GM23338 (cell line): Measurements from ENCODE around the gene NKD1.

Source experiments
- CREB1 ChIP-seq: fragments of 250-450 bp; sonication (Bioruptor Pico); IDR thresholded peaks from 2 replicates; pipeline ENCODE4 v1.5.0; 2020; ENCODE audit warnings: low read depth, mild to moderate bottlenecking, moderate library complexity
- CTCF ChIP-seq, 2 experiments: fragments of 200-600 bp in 1 of 2; sonication (generic) in 1 of 2; conservative IDR thresholded peaks; 2 replicates each; pipeline versions ENCODE4 v1.5.1 to v1.6.1; 2016 to 2017; ENCODE audit warnings: antibody characterized with exemption in 2 of 2, low read depth in 2 of 2, mild to moderate bottlenecking in 2 of 2, moderate library complexity in 1 of 2
- EZH2 ChIP-seq: fragments of 200-600 bp; sonication (generic); IDR thresholded peaks from one replicate; pipeline ENCODE4 v1.8.0; 2017; ENCODE audit warnings: antibody characterized with exemption, mild to moderate bottlenecking, low read depth; ENCODE audit not compliant: unreplicated experiment
- EZH2phosphoT487 ChIP-seq: fragments of 200-600 bp; sonication (generic); IDR thresholded peaks from one replicate; pipeline ENCODE4 v1.8.1; 2018; ENCODE audit warnings: antibody characterized with exemption; ENCODE audit not compliant: unreplicated experiment
- JUNB ChIP-seq: IDR thresholded peaks from one replicate; pipeline ENCODE4 v1.6.1; 2016; ENCODE audit warnings: antibody characterized with exemption; ENCODE audit not compliant: unreplicated experiment
- NANOG ChIP-seq: IDR thresholded peaks from 2 replicates; pipeline ENCODE4 v1.6.1; 2016; ENCODE audit warnings: antibody characterized with exemption, borderline replicate concordance
- POLR2AphosphoS5 ChIP-seq: IDR thresholded peaks from 2 replicates; pipeline ENCODE4 v1.6.1; 2016; ENCODE audit warnings: antibody characterized with exemption, low read depth
- REST ChIP-seq: IDR thresholded peaks from one replicate; pipeline ENCODE4 v1.6.1; 2018; ENCODE audit warnings: antibody characterized with exemption; ENCODE audit not compliant: unreplicated experiment

- TF ChIP-seq CTCF (conservative IDR thresholded peaks at IDR 0.05; ENCODE audit: low read depth in 2 of 2) (no peak), REST (no peak), NANOG (no peak), EZH2 (no peak), JUNB (no peak), CREB1 (CRISPR knock-in tag) (no peak), EZH2phosphoT487 (no peak), POLR2AphosphoS5 (no peak)
Measured at GRCh38 chr16:50609471-50609870, 61.3 kb downstream of the NKD1 start.
